Thyroid gland (tissue), 4 donors: ENCODE results near the gene RABGAP1.

Experiments used
- POLR2A ChIP-seq, 2 donors: fragments of 450-650 bp; IDR thresholded peaks; one replicate each; pipeline ENCODE4 v1.6.1; 2017; ENCODE audit warnings: antibody characterized with exemption in 2 of 2, mild to moderate bottlenecking in 2 of 2, moderate library complexity in 1 of 2
- TF ChIP-seq, protein P1 (sequence below), 6 experiments: fragments of 200-600 bp in 3 of 6; fragments of 450-650 bp in 3 of 6; sonication (generic) in 3 of 6; IDR thresholded peaks; one replicate each; pipeline ENCODE4 v1.5.1; 2016 to 2019; ENCODE audit warnings: antibody characterized with exemption in 6 of 6, mild to moderate bottlenecking in 2 of 6, inconsistent platforms in 1 of 6, moderate library complexity in 1 of 6

DNA sequence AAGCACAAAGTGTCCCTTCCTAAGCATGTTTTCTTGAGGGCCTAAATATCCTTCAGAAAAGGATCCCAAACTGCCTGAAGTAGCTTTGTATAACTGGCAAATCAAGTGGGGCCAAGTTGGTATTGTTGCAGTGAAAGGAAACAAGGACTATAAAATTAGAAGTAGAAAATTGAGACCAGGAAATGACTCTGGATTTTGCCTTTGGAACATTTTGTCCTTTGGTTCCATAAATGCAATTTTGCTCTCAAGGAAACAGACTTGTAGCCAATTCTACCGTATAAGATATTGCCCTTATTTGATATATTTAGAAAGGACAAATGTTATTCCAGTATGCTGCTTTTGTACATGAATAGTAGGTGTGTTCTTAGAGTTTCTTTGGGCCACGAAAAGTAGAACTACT, 34.4 kb downstream of the RABGAP1 start:
- TF ChIP-seq, protein P1, sequence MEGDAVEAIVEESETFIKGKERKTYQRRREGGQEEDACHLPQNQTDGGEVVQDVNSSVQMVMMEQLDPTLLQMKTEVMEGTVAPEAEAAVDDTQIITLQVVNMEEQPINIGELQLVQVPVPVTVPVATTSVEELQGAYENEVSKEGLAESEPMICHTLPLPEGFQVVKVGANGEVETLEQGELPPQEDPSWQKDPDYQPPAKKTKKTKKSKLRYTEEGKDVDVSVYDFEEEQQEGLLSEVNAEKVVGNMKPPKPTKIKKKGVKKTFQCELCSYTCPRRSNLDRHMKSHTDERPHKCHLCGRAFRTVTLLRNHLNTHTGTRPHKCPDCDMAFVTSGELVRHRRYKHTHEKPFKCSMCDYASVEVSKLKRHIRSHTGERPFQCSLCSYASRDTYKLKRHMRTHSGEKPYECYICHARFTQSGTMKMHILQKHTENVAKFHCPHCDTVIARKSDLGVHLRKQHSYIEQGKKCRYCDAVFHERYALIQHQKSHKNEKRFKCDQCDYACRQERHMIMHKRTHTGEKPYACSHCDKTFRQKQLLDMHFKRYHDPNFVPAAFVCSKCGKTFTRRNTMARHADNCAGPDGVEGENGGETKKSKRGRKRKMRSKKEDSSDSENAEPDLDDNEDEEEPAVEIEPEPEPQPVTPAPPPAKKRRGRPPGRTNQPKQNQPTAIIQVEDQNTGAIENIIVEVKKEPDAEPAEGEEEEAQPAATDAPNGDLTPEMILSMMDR (IDR thresholded peaks at IDR 0.05): no peak
- TF ChIP-seq POLR2A (IDR thresholded peaks at IDR 0.05): no peak
